Panc1 (cell line): ENCODE measurements around the gene EPHB2. TPM values are rescaled to one million over a fixed set of nuclear protein-coding genes. Genes with fewer than 3 reads are reported as not detected.

Source experiments
- ATAC-seq: fragments of 200-7000 bp; cut with Tn5 transposase; 2 replicates; pipeline ENCODE4 v1.9.1; 2020; ENCODE audit warnings: mild to moderate bottlenecking, moderate library complexity
- BruUV-seq: library from RNA; stranded (reverse); fragments of 400-500 nt; replicated peaks from 2 replicates; lab custom pipeline; 2021; lab: Mats Ljungman, UMichigan
- CTCF ChIA-PET: fragments of 300-600 bp; sonication (Branson Sonifier 250); formaldehyde crosslinking; loops from one replicate; lab custom pipeline; 2022; ENCODE audit warnings: antibody characterized with exemption; lab: Charles Lee
- POLR2A ChIA-PET: fragments of 300-600 bp; sonication (Branson Sonifier 250); formaldehyde crosslinking; loops from one replicate; lab custom pipeline; 2022; ENCODE audit warnings: antibody characterized with exemption; lab: Charles Lee
- DNase-seq: peaks from one replicate; pipeline ENCODE4 v3.0.0-alpha.2; 2010; ENCODE audit warnings: low read depth, low spot score
- H3K27ac ChIP-seq: 2 replicates; pipeline ENCODE4 v1.5.1; 2011; ENCODE audit warnings: mild to moderate bottlenecking, low read length, inconsistent platforms
- H3K27me3 ChIP-seq: fragments of 200-500 bp; sonication (Bioruptor generic); 2 replicates; pipeline ENCODE4 v1.6.0; 2014; ENCODE audit warnings: low read length, inconsistent platforms; ENCODE audit not compliant: control insufficient read depth, insufficient read depth
- H3K36me3 ChIP-seq: fragments of 200-500 bp; sonication (Bioruptor generic); 2 replicates; pipeline ENCODE4 v1.5.1; 2014; ENCODE audit warnings: inconsistent platforms, mild to moderate bottlenecking, low read length, moderate library complexity; ENCODE audit not compliant: control insufficient read depth, insufficient read depth
- H3K4me1 ChIP-seq: 2 replicates; pipeline ENCODE4 v1.5.1; 2011; ENCODE audit warnings: inconsistent platforms, mild to moderate bottlenecking, low read length, moderate library complexity; ENCODE audit not compliant: control insufficient read depth, insufficient read depth
- H3K4me3 ChIP-seq, 2 experiments: 2 replicates each; pipeline ENCODE4 v1.5.1; 2011 to 2012; ENCODE audit warnings: low read depth in 2 of 2, low read length in 2 of 2, mild to moderate bottlenecking in 2 of 2, inconsistent platforms in 1 of 2, moderate library complexity in 1 of 2
- H3K9me3 ChIP-seq: fragments of 200-500 bp; sonication (Bioruptor generic); 2 replicates; pipeline ENCODE4 v1.5.1; 2014; ENCODE audit warnings: low read depth, mild to moderate bottlenecking, inconsistent platforms, low read length, moderate library complexity; ENCODE audit not compliant: control insufficient read depth, insufficient read depth
- CTCF ChIP-seq: fragments of 450-650 bp; IDR thresholded peaks from 2 replicates; pipeline ENCODE4 v1.5.1; 2017; ENCODE audit warnings: mild to moderate bottlenecking
- POLR2AphosphoS5 ChIP-seq: IDR thresholded peaks from 2 replicates; pipeline ENCODE4 v1.6.1; 2012; ENCODE audit warnings: mild to moderate bottlenecking, low read depth, low read length, moderate library complexity
- REST ChIP-seq, 2 experiments: IDR thresholded peaks; 2 replicates each; pipeline ENCODE4 v1.6.1; 2011 to 2012; ENCODE audit warnings: low read depth in 2 of 2, control low read depth in 1 of 2, low read length in 1 of 2, mild to moderate bottlenecking in 1 of 2, moderate library complexity in 1 of 2; ENCODE audit not compliant: insufficient read depth in 1 of 2
- SIN3A ChIP-seq: IDR thresholded peaks from 2 replicates; pipeline ENCODE4 v1.6.1; 2012; ENCODE audit warnings: low read depth, mild to moderate bottlenecking, low read length, moderate library complexity, borderline replicate concordance; ENCODE audit not compliant: insufficient read depth
- TCF7L2 ChIP-seq: IDR thresholded peaks from 2 replicates; pipeline ENCODE4 v1.6.1; 2011; ENCODE audit warnings: mild to moderate bottlenecking, low read depth, low read length, inconsistent platforms
- in situ Hi-C: cut with HindIII; loops from 2 replicates; pipeline ENCODE4 v1.10.0; 2016; ENCODE audit warnings: low sequenced_read_pairs, low pct_unique_long_range_greater_than_20kb
- intact Hi-C: fragments of 100-400 bp; cut with micrococcal nuclease; formaldehyde crosslinking; loops from one replicate; pipeline ENCODE4 v1.10.0; 2022; ENCODE audit not compliant: unreplicated experiment
- total RNA-seq: library from RNA; stranded (reverse); gene quantifications from one replicate; pipeline ENCODE4 v1.2.1, GENCODE V29; 2021; ENCODE audit not compliant: unreplicated experiment

EPHB2 gene
- total RNA-seq, 1 experiment from 2014 or later: 29.0 TPM

GRCh38 chr1:22877112-22877915 lies 166.7 kb downstream of the EPHB2 start:
- intact Hi-C loops (no loop called here), in situ Hi-C loops (no loop called here)
- no peak for DNase-seq
- TF ChIP-seq SIN3A (no peak), POLR2AphosphoS5 (no peak), REST (IDR thresholded peaks at IDR 0.05; ENCODE audit: insufficient read depth in 1 of 2, low read depth in 2 of 2, low read length in 1 of 2) (no peak), CTCF (no peak), TCF7L2 (no peak)
- H3K27ac ChIP-seq: no peak overlapping the region
- no peak overlapping the region for H3K4me3 ChIP-seq
- no peaks in the 10 kb centered on the region for H3K9me3 ChIP-seq
- no peak for ATAC-seq
- no TSS peak for BruUV-seq
- ChIA-PET CTCF (interaction anchor here (0.5 to 1.0 kb wide), 2 partner anchors 16 to 54 kb away, joined by 3 to 7 read pairs; no protein-coding TSS in a partner anchor), POLR2A (no interaction called here)
- no peaks in the 10 kb centered on the region for H3K36me3 ChIP-seq
- H3K4me1 ChIP-seq: no peaks in the 10 kb centered on the region
- no peaks in the 10 kb centered on the region for H3K27me3 ChIP-seq

- POLR2A ChIA-PET: no interaction called here
- H3K27ac ChIP-seq: no peak overlapping the region
- DNase-seq (no peak), ATAC-seq (no peak)
- no peaks in the 10 kb centered on the region for H3K4me1 ChIP-seq
- BruUV-seq: no TSS peak
- intact Hi-C loops (no loop called here), in situ Hi-C loops (no loop called here)
- H3K4me3 ChIP-seq: no peak overlapping the region
- no peaks in the 10 kb centered on the region for H3K27me3 ChIP-seq
- CTCF ChIA-PET: interaction anchor here (1.0 kb wide), 1 partner anchor 17 kb away, joined by 3 read pairs; no protein-coding TSS in a partner anchor
- TF ChIP-seq CTCF: no peak
- no peak for TF ChIP-seq POLR2AphosphoS5
- no peak for TF ChIP-seq REST (IDR thresholded peaks at IDR 0.05; ENCODE audit: insufficient read depth in 1 of 2, low read depth in 2 of 2, low read length in 1 of 2)
- TF ChIP-seq TCF7L2: no peak
- TF ChIP-seq SIN3A: no peak
- no peaks in the 10 kb centered on the region for H3K36me3 ChIP-seq
- H3K9me3 ChIP-seq: no peaks in the 10 kb centered on the region
Observed at GRCh38 chr1:22877980-22878379, 167.3 kb downstream of the EPHB2 start.
